Endothelial cell of umbilical vein (primary cell): ENCODE results near the gene CCDC107. TPM values are rescaled to one million over a fixed set of nuclear protein-coding genes. Genes with fewer than 3 reads are reported as not detected.

Experiments
- BruUV-seq: library from RNA; stranded (reverse); fragments of 400-500 nt; replicated peaks from 2 replicates; lab custom pipeline; 2021; lab: Mats Ljungman, UMichigan
- CTCF ChIA-PET: fragments of 300-600, 350-600 bp; sonication (Branson Sonifier 250); formaldehyde crosslinking; loops from one replicate; lab custom pipeline; 2021; ENCODE audit warnings: antibody characterized with exemption, inconsistent platforms; lab: Charles Lee
- POLR2A ChIA-PET: fragments of 300-600, 350-600 bp; sonication (Branson Sonifier 250); formaldehyde crosslinking; loops from one replicate; lab custom pipeline; 2021; ENCODE audit warnings: antibody characterized with exemption, inconsistent platforms; lab: Charles Lee
- DNase-seq: peaks from one replicate; pipeline ENCODE4 v3.0.0-alpha.2; 2011; ENCODE audit warnings: low read depth, low spot score
- FAIRE-seq: peaks from 2 replicates; lab custom pipeline; 2011; peaks lifted over from hg19 to GRCh38; lab: Jason Lieb, UNC
- H2AFZ ChIP-seq: 2 replicates; pipeline ENCODE4 v1.6.0; 2012; ENCODE audit warnings: low read depth, low read length, control low read depth, inconsistent platforms
- H3K27ac ChIP-seq: 2 replicates; pipeline ENCODE4 v1.5.1; 2011; ENCODE audit warnings: low read depth, mild to moderate bottlenecking, control low read depth, low read length, moderate library complexity; ENCODE audit not compliant: insufficient read depth
- H3K27me3 ChIP-seq, 2 experiments: 2 replicates each; pipeline versions ENCODE4 v1.6.0 to v1.6.1; 2011; ENCODE audit warnings: low read length in 2 of 2, mixed read lengths in 1 of 2; ENCODE audit not compliant: control insufficient read depth in 2 of 2, insufficient read depth in 2 of 2
- H3K36me3 ChIP-seq, 2 experiments: 2 replicates in 1 of 2; 3 replicates in 1 of 2; pipeline ENCODE4 v1.5.1; 2011; ENCODE audit warnings: low read length in 2 of 2, mild to moderate bottlenecking in 1 of 2, moderate library complexity in 1 of 2; ENCODE audit not compliant: control insufficient read depth in 2 of 2, insufficient read depth in 2 of 2; ENCODE audit errors: extremely low read depth in 1 of 2
- H3K4me1 ChIP-seq: 3 replicates; pipeline ENCODE4 v1.5.1; 2011; ENCODE audit warnings: mild to moderate bottlenecking, low read length; ENCODE audit not compliant: control insufficient read depth, insufficient read depth; ENCODE audit errors: extremely low read depth
- H3K4me2 ChIP-seq: 2 replicates; pipeline ENCODE4 v1.6.1; 2011; ENCODE audit warnings: low read length, control low read depth, mixed read lengths; ENCODE audit not compliant: insufficient read depth
- H3K4me3 ChIP-seq, 3 experiments: fragments of 200-600 bp in 1 of 3; sonication (generic), shearing (Covaris generic) in 1 of 3; replicated peaks in 1 of 3; 2 replicates each; pipeline ENCODE4 v1.5.1; 2011 to 2016; ENCODE audit warnings: control low read depth in 3 of 3, low read length in 3 of 3, mild to moderate bottlenecking in 2 of 3, inconsistent platforms in 1 of 3, low read depth in 1 of 3, moderate library complexity in 1 of 3; ENCODE audit not compliant: insufficient read depth in 1 of 3
- H3K79me2 ChIP-seq: 2 replicates; pipeline ENCODE4 v1.6.0; 2012; ENCODE audit warnings: low read length, inconsistent platforms; ENCODE audit not compliant: control insufficient read depth, insufficient read depth
- H3K9ac ChIP-seq: replicated peaks from 2 replicates; pipeline ENCODE3; 2011; ENCODE audit warnings: low read length, control low read depth; ENCODE audit not compliant: insufficient read depth; ENCODE audit errors: extremely low read depth
- H3K9me1 ChIP-seq: replicated peaks from 3 replicates; pipeline ENCODE4 v1.6.0; 2011; ENCODE audit warnings: mild to moderate bottlenecking, low read length; ENCODE audit not compliant: control insufficient read depth, insufficient read depth; ENCODE audit errors: extremely low read depth
- H3K9me3 ChIP-seq: replicated peaks from 2 replicates; pipeline ENCODE4 v1.5.1; 2012; ENCODE audit warnings: low read length, inconsistent platforms; ENCODE audit not compliant: control insufficient read depth, insufficient read depth
- H4K20me1 ChIP-seq: replicated peaks from 2 replicates; pipeline ENCODE3; 2011; ENCODE audit warnings: mild to moderate bottlenecking, low read length; ENCODE audit not compliant: control insufficient read depth, insufficient read depth; ENCODE audit errors: extremely low read depth
- CTCF ChIP-seq, 2 donors: IDR thresholded peaks; 1 replicate in 1 of 2; 2 replicates in 1 of 2; pipeline ENCODE4 v1.5.1; 2011; ENCODE audit warnings: low read length in 2 of 2, mild to moderate bottlenecking in 2 of 2, moderate library complexity in 2 of 2, control low read depth in 1 of 2, inconsistent platforms in 1 of 2, low read depth in 1 of 2; ENCODE audit not compliant: insufficient read depth in 1 of 2; ENCODE audit errors: extremely low read depth in 1 of 2
- EZH2 ChIP-seq: IDR thresholded peaks from 2 replicates; pipeline ENCODE4 v1.6.1; 2012; ENCODE audit warnings: borderline replicate concordance, low read depth, mild to moderate bottlenecking, moderate library complexity, low read length, inconsistent platforms; ENCODE audit not compliant: severe bottlenecking
- GATA2 ChIP-seq: IDR thresholded peaks from 2 replicates; pipeline ENCODE4 v1.7.0; 2011; ENCODE audit warnings: low read depth, mild to moderate bottlenecking, moderate library complexity, mixed read lengths, low read length; ENCODE audit not compliant: insufficient read length, insufficient read depth
- JUN ChIP-seq: IDR thresholded peaks from 2 replicates; pipeline ENCODE4 v1.6.1; 2011; ENCODE audit warnings: borderline replicate concordance, low read depth; ENCODE audit not compliant: insufficient read length, insufficient read depth
- MAX ChIP-seq: IDR thresholded peaks from 2 replicates; pipeline ENCODE4 v1.6.1; 2011; ENCODE audit not compliant: insufficient read depth, insufficient read length
- MYC ChIP-seq: IDR thresholded peaks from one replicate; pipeline ENCODE4 v1.6.1; 2011; ENCODE audit warnings: mild to moderate bottlenecking, low read depth, low read length
- POLR2A ChIP-seq: IDR thresholded peaks from 2 replicates; pipeline ENCODE4 v1.6.1; 2012; ENCODE audit warnings: low read depth, mild to moderate bottlenecking, control low read depth, low read length
- POLR2AphosphoS5 ChIP-seq: IDR thresholded peaks from 2 replicates; pipeline ENCODE4 v1.6.1; 2012; ENCODE audit warnings: low read depth, mild to moderate bottlenecking, control low read depth, low read length, moderate library complexity; ENCODE audit not compliant: insufficient read depth
- dilution Hi-C: fragments of 300-500 bp; cut with MboI; formaldehyde crosslinking; loops from one replicate; pipeline ENCODE4 v1.15.0; 2019; ENCODE audit warnings: low sequenced_read_pairs; ENCODE audit not compliant: extremely low pct_ligation_motif_present
- intact Hi-C: fragments of 100-400 bp; cut with micrococcal nuclease; formaldehyde crosslinking; loops from one replicate; pipeline ENCODE4 v1.10.0; 2022
- polyA plus RNA-seq, 4 experiments: library from polyadenylated mRNA; depleted of rRNA in 3 of 4; stranded (reverse) in 3 of 4; unstranded in 1 of 4; fragments of >200 nt; gene quantifications; 2 replicates each; pipeline versions ENCODE4 v1.2.1 to v1.2.3, GENCODE V29; 2011 to 2012; ENCODE audit warnings: missing spikeins in 1 of 4
- total RNA-seq: library from RNA; stranded (reverse); gene quantifications from 2 replicates; pipeline ENCODE4 v1.2.3, GENCODE V29; 2021

Gene CCDC107
- total and polyA plus RNA-seq, 2 donors (not counting 3 experiments of a cell fraction or from before 2014, with no cell fraction given): 13.2 to 16.0 TPM

GRCh38 chr9:35618854-35619799 is 39.0 kb upstream of the CCDC107 start:
- H3K9me3 ChIP-seq: no peaks in the 10 kb centered on the region
- no peak overlapping the region for H3K4me3 ChIP-seq
- FAIRE-seq (no peak), DNase-seq (no peak)
- H3K79me2 ChIP-seq: no peaks in the 10 kb centered on the region
- ChIA-PET POLR2A (no interaction called here), CTCF (interaction anchor here (1.5 to 2.5 kb wide), 3 partner anchors 8 to 13 kb away, joined by 4 to 16 read pairs (median 11); no protein-coding TSS in a partner anchor)
- intact Hi-C loops (no loop called here), dilution Hi-C loops (no loop called here)
- no peak overlapping the region for H3K4me2 ChIP-seq
- no peak overlapping the region for H3K27ac ChIP-seq
- H3K27me3 ChIP-seq: peaks cover 31 to 38% of the 10 kb centered on the region in 2 experiments
- no peak overlapping the region for H2AFZ ChIP-seq
- BruUV-seq: no TSS peak
- TF ChIP-seq POLR2A: no peak
- TF ChIP-seq MAX: no peak
- no peak for TF ChIP-seq CTCF (IDR thresholded peaks at IDR 0.05; ENCODE audit: extremely low read depth in 1 of 2, insufficient read depth in 1 of 2, low read depth in 1 of 2, low read length in 2 of 2)
- TF ChIP-seq EZH2: no peak
- TF ChIP-seq POLR2AphosphoS5: no peak
- no peak for TF ChIP-seq GATA2
- no peak for TF ChIP-seq MYC
- TF ChIP-seq JUN: no peak
- H3K4me1 ChIP-seq: no peaks in the 10 kb centered on the region
- H3K9me1 ChIP-seq: no peaks in the 10 kb centered on the region
- no peak overlapping the region for H3K9ac ChIP-seq
- no peaks in the 10 kb centered on the region for H4K20me1 ChIP-seq
- no peaks in the 10 kb centered on the region for H3K36me3 ChIP-seq
